Ishikawa (cell line): ENCODE measurements around the gene PCP4.

Source experiments
- CREB1 ChIP-seq: IDR thresholded peaks from 2 replicates; pipeline ENCODE4 v1.6.1; 2012; ENCODE audit warnings: low read depth
- FOXM1 ChIP-seq: IDR thresholded peaks from 2 replicates; pipeline ENCODE4 v1.6.1; 2012; ENCODE audit warnings: low read depth, borderline replicate concordance
- MAX ChIP-seq: IDR thresholded peaks from 2 replicates; pipeline ENCODE4 v1.6.1; 2012
- RAD21 ChIP-seq: IDR thresholded peaks from 2 replicates; pipeline ENCODE4 v1.6.1; 2012; ENCODE audit warnings: low read depth
- REST ChIP-seq: IDR thresholded peaks from 2 replicates; pipeline ENCODE4 v1.6.1; 2012; ENCODE audit warnings: low read depth, mild to moderate bottlenecking
- TAF1 ChIP-seq: IDR thresholded peaks from 2 replicates; pipeline ENCODE4 v1.6.1; 2012; ENCODE audit warnings: low read depth, mild to moderate bottlenecking
- TEAD4 ChIP-seq: IDR thresholded peaks from 2 replicates; pipeline ENCODE4 v1.6.1; 2012

GRCh38 chr21:39882151-39882838 is 15.1 kb downstream of the PCP4 start:
- TF ChIP-seq TAF1 (no peak), TEAD4 (no peak), REST (no peak), MAX (no peak), CREB1 (no peak), FOXM1 (no peak), RAD21 (no peak)
